DMS 273 treated with DMSO at 0.1 percent for 48 hours (cell line): Measurements from ENCODE around the gene GNMT.
A peak's percentile ranks its signal among the peaks of the same experiment; 100 is the strongest.
"Not testable (repeated sequence)": the region's sequence is repeated elsewhere in the genome, so short reads cannot be mapped to it uniquely, and the experiment has no call there.

Source experiments
- DNase-seq: peaks from one replicate; lab custom pipeline; 2025; lab: John Stamatoyannopoulos, UW

GNMT gene

DNA sequence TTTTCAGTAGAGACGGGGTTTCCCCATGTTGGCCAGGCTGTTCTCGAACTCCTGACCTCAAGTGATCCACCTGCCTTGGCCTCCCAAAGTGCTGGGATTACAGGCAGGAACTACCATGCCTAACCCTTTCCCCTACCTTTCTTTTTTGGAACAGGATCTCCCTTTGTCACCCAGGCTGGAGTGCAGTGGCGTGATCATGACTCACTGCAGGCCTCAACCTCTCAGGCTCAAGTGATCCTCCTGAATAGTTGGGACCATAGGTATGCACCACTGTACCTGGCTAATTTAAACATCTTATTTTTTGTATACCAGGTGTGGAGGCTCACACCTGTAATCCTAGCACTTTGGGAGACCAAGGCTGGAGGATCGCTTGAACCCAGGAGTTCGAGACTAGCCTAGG lies 19.2 kb upstream of the GNMT start:
- DNase-seq = not testable (repeated sequence)

DNA sequence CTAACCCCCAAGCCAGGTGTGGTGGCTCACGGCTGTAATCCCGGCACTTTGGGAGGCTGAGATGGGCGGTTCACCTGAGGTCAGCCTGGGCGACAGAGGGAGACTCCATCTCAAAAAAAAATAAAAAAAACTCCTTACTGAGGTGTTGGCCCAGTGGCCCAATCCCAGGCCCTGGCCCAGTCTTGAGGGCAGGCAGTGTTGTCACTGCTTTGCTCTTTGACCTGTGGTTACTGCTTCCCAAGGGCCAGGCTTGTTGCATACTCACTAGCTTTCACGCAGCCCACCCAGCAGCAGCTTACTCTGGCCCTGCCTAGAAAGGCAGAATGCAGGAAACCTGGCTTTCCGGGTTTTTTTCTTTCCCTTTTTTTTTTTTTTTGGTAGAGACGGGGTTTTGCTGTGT lies 18.1 kb upstream of the GNMT start:
- DNase-seq = no peak

DNA sequence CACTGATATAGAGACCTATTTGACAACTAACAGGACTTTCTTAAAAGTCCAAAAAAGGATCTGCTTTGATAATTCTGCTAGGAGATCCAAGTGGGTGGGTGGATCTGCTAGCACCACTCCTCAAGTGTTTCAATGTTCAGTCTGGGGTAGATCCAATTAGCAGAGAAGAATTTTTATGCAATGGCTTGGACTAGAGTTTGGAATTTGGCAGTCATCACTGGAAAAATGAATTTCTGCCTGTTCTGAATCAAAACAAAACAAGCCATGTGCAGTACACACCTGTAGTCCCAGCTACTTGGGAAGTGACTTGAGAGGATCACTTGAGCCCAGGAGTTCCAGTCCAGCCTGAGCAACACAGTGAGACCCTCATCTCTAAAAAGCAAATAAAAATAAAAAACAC lies 12.6 kb upstream of the GNMT start:
- no peak for DNase-seq

DNA sequence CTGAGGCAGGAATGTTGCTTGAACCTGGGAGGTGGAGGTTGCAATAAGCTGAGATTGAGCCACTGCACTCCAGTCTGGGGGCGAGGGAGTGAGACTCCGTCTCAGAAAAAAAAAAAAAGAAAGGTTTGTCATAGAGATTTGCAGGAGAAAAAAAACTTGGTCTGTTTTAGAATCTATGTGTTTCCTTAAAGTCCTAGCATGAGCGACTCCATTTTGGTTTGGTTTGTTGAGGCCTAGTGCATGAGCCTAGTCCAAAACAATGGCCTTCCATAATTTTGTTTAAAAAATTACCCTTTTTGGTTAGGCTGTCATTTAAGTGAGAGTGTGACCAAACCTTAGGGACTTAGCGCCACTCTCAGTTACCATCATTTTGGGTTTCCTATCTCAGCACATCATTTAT lies 8.2 kb upstream of the GNMT start:
- DNase-seq = no peak

DNA sequence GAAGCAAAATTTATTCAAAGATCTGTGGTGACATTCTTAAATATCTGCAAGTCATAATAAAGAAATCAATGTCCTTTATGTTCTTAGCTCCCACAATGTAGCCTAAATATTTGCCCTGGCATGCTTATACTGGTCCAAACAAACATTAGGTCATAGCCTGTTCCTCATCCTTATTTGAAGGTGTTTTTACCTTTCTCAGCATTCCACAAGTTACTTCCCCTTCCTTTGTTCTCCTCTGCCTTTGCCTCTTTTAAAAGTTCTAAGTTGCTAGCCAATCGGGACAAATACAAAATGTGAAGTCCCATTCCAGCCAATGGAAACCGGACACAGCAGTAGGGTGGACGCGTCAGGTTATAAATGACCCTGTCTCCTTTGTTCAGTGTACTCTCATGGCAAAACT lies 6.1 kb upstream of the GNMT start:
- not testable (repeated sequence) for DNase-seq

DNA sequence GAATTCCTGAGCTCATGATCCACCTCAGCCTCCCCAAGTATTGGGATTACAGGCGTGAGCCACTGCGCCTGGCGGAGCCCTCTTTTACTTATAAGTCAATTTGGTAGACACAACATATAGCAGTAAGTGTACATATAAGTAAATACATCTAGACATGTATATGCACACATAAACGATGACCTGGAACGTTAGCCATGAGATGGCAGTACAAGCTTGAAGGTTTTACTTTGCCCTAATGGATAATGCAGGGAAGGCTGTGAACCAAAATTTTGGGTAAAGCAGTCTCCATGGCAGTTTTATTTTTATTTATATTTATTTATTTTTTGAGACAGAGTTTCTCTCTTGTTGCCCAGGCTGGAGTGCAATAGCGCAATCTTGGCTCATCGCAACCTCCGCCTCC lies 2.4 kb upstream of the GNMT start:
- no peak for DNase-seq

DNA sequence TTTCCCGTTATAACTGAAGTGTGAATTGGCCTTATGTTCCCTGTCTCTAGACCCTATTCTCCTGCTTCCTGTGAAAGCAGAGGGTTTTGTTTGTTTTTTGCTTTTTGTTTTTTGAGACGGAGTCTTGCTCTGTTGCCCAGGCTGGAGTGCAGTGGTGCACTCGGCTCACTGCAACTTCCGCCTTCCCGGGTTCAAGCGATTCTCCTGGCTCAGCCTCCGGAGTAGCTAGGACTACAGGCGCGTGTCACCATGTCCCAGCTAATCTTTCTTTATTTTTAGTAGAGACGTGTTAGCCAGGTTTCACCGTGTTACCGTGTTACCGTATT lies 674 bp upstream of the GNMT start:
- no peak for DNase-seq

DNA sequence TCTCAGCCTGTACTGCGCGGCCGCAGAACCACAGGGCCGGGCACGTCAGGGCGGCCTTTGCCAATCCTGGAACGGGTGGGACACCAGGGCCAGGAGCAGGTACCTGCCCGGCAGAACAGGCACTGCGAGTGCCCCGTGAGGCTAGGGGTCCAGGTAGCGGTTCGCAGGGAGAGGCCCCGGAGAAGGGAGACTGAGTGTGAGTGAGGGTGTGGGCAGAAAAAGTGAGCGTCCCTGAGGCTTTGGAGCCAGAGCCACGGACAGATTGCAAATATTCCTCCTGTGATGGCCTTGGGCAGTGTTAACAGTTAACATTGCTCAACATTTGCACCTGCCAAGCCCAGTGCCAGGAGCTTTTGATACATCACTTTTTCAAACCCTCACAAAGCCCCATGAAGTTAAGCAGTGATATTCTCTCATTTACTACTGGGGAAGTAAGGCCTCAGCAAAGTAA lies 491 bp downstream of the GNMT start:
- DNase-seq = no peak

DNA sequence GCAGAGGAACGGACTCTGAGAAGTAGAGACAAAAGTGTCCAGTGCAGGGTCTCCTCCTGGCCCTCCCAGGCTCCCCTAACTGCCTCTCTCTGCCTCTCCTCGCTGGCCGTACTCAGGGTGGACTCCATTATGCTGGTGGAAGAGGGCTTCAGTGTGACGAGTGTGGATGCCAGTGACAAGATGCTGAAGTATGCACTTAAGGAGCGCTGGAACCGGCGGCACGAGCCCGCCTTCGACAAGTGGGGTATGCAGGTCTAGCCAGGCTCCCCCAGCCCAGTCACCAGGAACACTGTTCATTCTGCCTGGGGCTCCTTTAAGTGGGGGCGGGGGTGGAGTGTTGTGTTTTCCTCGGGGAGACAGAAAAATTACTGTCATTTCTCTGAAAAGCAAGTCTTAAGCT lies 1.5 kb downstream of the GNMT start:
- DNase-seq = no peak

DNA sequence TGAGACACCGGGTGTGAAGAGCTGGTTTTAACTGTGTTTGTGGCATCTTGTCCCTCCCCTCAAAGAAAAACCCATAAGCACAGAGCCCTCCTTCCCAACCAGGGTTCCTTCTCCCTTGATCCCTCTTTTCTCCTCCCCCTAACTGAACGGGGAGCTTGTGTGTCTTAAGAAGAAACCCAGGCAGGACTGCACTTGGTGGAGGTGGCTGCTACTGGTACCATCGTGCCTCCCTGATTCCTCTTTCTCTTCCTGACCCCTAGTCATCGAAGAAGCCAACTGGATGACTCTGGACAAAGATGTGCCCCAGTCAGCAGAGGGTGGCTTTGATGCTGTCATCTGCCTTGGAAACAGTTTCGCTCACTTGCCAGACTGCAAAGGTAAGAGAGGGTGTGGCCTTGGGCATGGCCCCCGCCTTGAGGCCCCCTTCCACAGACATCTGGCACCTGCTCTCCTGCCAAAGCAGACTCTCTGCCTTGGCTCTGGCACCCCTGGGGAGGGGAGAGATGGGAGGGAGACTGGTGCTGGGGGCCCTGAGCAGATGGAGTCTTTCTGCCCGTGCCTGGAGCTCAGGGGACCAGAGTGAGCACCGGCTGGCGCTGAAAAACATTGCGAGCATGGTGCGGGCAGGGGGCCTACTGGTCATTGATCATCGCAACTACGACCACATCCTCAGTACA lies 2.1 kb downstream of the GNMT start:
- peak; percentile 91 for DNase-seq

DNA sequence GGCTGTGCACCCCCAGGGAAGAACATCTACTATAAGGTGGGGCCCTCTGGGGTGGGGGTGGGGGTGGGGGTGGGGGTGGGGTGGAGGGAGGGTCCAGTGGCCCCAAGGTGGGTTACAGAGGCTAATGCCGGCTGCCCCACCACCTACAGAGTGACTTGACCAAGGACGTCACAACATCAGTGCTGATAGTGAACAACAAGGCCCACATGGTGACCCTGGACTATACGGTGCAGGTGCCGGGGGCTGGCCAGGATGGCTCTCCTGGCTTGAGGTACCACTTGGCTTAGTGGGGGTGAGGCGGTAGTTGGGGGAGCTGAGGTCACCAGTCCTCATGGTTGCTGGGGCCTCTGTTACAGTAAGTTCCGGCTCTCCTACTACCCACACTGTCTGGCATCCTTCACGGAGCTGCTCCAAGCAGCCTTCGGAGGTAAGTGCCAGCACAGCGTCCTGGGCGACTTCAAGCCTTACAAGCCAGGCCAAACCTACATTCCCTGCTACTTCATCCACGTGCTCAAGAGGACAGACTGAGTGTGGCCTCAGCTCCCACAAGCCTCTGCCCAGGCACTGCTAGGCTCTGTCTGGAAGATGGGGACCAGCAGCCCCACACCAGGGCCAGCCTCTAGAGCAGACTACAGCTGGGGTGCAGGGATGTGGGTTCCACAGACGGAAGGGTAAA lies 2.8 kb downstream of the GNMT start:
- no peak for DNase-seq

DNA sequence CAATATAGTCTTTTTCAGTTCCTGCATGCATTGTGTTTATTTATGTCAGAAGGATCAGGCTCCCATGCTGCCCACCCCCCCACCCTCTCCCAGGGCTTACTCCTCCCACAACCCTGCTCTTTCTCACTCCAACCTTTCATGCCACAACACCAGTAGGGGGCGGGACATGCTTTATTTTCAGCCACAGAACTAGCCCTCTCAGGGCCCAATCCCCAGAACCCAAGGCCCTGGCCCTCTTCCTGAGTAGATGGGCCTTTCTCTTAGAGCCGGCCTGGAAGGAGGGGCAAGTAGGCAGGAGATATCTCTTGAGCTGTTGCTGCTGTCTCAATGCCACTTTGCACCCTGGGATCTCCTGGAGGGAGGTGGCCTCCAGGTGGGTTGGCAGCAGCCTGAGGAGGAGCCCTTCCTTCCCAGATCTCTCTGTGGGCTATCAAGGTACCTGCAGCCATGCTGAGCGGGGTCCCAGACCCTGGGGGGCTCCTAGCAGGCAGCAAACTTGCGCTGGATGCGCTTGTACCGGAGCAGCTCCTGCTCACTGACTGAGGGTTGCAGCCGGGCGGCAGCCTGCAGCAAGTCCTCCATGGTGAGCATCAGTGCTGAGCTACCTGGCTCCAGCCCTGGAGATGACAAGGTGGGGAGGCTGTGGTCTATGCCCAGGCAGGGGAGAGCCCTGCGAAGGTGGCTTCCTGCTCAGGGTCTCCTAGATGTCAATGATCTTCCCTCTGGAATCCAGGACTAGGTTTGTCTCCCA lies 3.5 kb downstream of the GNMT start:
- peak; percentile 67 for DNase-seq

DNA sequence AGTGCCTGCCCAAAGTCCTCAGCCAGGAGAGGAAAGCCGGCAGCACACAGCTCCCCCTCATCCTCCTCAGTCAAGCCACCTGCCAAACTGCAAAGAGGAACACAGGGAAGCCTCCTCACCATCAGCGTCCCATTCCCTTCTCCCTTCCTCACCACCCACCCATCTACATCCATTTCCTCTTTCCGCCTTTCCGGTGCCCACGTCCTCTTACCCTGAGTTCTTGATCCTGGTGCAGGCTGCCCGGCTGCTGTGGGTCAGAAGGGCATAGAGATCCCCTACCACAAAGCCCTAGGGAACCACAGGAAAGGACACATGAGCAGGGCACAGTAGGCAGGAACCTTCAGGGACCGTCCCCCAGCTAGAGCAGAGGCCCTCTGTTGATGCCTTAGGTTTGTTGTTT lies 6.0 kb downstream of the GNMT start:
- no peak for DNase-seq

DNA sequence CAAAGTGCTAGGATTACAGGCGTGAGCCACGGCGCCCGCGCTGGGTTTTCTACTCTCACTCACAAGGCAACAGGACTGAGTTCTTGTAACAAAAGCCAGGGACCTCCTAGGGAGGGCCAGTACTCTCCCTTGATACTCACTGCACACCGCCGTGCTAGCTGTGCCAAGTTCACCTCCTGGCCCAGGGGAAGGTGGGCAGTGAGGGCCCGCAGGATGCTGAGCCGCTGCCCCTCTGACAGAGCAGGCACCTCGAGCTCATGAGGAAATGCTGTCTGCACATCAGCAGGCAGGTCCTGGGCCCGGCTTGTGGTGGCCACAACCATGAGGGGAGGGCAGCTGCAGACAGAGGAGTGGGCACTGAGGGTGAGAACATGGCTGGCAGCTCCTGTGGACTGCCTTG lies 6.7 kb downstream of the GNMT start:
- no peak for DNase-seq

DNA sequence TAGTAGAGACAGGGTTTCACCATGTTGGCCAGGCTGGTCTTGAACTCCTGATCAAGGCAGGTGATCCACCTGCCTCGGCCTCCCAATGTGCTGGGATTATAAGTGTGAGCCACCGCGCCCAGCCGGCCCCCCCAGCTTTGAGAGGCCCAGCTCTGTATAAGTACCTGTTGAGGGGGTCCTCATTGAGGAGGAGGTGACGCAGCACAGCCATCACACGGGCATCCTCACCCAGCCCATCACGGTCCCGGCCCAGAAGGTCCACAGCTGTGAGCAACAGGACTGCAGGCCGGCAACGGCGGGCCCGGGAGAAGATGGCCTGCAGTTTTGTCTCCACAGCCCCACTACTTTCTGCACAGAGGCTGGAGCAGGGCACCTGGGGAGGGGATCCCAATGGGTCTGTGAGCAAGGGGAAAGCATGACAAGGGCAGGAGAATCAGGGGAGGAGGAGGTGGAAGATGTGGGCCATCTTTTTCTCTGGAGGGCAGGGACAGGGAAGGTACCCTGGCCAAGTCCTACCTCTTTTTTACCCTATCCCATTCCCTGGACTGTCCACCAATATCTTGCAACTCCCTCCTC lies 7.7 kb downstream of the GNMT start:
- no peak for DNase-seq

DNA sequence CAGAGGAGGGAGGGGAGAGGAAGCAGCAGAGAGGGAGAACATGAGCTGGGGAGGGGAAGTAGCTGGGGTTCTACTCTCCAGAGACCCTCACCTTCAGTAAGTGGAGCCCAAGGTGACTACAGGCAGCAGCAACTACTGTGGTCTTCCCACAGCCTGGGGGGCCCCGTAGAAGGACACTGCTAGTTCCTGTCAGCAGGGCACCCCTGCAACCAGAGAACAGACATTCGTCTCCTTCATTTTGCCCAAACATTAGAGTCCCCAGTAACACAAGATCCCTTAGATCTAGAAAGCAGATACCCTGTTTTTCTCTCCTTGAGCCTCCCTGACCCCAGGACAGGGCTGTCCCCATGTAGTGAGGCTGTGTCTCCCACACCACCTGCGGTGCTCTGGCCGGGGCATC lies 8.2 kb downstream of the GNMT start:
- no peak for DNase-seq

DNA sequence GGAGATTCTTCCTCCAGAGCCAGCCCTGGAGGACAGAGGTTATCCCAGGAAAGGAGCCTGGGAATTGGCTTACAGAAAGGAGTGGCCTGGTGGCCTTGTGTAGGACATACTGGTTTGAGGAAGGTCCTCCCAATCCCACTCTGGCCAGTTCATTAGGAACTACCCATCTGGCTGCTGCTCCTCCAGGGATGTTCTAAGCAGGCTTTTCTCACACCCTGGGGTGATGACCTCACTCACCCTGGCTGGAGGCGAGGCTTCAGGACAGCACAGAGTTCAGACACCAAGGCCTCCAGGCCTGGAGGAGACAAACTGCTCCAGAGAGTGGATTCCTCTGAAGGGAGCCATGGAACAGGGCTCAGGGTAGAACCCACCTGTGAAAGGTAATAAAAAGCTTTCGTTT lies 8.9 kb downstream of the GNMT start:
- no peak for DNase-seq

DNA sequence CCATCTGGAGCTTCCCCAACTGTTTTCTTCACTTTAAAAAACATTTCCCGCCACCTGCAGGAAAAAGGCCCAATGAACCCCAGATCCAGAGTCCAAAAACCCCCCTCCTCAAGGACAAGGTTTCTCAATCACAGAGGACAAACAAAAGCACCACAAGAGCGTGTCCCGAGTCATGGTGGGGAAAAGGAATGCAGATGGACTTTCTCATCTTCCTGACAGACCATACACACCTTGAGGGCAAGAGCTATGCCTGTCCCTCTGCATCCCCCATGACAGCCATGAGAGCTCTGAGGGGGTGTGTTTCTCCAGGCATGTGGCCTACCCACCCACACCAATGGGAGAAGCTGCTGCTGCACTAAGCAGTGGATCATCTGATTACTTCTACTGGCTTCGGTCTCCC lies 9.4 kb downstream of the GNMT start:
- DNase-seq = no peak

DNA sequence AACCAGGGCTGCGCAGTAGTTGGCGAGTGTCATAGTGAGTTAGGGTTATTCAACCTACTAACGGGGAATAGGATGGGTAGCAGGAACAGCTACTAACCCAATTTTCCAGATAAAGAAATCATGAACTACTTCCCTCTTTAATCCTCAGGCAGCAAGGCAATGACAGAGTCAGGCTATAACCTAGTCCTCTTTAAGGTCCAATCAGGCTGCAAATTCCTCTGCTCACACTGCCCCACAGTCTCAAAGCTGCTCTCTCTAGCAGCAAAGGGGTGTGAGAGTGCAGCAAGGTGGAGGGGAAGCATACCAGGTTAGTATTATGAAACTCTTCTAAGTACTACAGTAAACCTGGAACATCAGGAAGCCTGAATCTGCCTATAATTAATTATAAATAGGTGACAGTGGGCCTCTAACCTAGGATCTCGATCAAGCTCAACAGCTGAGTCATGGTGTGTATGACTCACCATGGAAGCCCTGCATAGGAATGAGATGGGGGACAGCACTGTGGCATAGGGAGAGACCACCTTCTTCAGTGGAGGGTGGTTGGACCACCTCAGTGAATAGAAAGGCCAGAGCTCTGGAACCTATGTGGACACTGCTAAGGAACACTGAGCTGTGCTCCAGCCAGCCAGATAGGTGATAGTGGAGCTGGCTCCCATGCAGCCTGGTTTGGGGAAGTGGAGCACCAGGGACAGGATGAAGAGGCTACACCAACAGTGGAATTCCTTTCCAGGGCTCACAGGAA lies 10.5 kb downstream of the GNMT start:
- DNase-seq = no peak

DNA sequence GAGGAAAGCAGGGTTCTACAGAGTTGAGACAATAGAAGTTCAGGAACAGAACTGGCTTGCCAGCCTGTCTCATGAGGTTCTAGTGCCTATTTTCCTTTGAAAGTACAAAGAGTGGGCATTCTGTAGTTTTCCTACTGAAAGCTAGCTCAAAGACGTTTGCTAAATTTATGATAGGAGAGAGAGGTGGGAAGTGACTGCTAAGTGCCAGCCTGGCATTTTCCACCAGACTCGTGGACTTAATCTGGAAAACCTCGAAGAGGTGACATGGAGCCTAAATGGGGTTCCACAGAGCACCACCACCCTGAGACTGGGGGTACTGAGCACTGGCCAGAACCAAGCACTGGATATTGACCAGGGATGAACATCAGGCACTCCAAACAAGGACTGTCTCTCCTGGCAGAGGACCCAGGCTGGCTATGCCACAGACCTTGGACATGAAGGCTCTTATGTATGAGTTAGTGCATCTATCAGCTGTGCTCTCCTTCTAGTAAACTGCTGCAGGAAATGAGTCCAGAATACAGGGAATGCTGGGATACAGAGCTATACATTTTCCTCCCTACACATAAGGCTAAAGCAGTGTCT lies 11.3 kb downstream of the GNMT start:
- DNase-seq = no peak

DNA sequence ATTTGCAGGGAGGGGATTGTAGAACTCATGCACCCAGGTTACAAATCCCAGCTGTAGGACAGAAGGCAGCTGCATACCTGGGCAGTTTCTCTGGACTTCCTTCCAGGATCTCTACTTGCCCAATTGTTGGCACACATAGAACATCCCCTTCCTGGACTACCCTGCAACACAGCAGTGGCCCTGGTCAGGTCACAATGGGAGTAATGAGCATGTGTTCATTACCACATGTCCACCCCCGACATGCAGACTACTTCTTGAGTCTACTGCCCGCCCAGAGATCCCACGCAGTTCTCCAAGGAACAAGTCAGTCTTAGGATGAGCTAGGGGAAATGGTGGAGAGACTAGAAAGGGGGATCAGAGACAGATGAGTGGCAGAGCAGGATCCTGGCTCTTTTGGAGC lies 13.4 kb downstream of the GNMT start:
- DNase-seq = no peak

DNA sequence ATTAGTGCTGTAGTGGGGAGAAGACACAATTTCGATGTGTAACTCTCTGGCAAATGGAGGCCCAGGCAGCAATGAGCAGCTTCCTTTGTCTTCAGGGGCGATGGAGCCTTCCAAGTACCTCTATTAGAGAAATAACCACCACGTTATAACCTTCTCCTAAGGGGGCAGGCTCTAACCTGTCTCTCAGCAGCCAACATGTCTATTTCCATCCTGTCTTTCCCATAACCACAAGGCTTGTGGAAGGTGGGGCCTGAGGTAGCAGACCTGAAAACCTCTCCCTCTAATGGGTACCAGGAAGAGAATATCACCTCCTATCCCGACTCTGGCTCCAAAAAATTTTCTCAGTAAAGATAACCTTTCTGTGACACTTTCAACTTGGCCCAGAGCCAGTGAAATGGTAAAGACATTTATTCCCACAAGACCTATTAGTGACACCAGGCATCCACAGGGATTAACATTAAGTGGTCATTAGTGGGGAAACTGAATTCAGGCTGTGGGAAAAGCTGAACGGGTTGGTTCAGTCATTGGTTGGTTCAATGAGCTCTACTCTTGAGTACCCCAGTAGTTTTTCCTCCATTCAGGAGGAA lies 14.5 kb downstream of the GNMT start:
- no peak for DNase-seq
